Stimulated activated CD8-positive, alpha-beta memory T cell treated with anti-CD3 and anti-CD28 coated beads, Interleukin-7, amount 100 ng/mL, for 1 hour (primary cell): Measurements from ENCODE around the gene ADARB2.

Source experiments
- DNase-seq, 2 donors: peaks; one replicate each; pipeline ENCODE4 v3.0.0-alpha.2; 2020; ENCODE audit warnings: low read depth in 2 of 2

ADARB2 gene

GRCh38 chr10:1372212-1372611 lies 365.1 kb downstream of the ADARB2 start:
- no peak for DNase-seq

DNA sequence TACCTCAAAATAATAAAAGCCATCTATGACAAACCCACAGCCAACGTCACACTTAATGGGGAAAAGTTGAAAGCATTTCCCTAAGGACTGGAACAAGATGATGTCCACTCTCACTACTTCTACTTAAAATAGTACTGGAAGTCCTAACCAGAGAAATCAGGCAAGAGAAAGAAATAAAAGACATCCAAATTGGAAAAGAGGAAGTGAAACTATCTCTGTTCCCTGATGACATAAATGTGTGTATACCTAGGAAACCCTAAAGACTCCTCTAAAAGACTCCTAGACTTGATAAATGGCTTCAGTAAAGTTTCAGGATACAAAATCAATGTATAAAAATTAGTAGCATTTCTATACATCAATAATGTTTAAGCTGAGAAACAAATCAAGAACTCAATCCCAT lies 367.0 kb downstream of the ADARB2 start:
- DNase-seq, result no peak

DNA sequence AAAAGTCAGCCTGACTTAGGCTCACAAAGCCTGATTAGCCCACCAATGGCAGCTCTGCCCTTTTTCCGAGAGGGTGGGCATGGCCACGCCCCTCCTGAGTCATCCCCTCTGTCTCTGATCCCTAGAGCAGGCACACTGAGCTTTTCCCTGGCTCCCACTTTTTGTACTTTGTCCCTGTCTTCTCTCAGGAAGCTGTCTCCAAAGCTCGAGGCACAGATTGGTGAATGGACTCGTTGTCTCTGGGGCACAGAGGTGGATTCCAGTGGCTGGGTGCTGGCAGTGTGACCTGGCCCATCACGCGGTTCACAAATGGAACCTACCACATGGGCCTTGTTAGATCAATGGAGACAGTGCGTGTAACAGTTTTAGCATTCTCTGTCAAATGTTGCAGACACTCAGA lies 367.7 kb downstream of the ADARB2 start:
- no peak for DNase-seq

DNA sequence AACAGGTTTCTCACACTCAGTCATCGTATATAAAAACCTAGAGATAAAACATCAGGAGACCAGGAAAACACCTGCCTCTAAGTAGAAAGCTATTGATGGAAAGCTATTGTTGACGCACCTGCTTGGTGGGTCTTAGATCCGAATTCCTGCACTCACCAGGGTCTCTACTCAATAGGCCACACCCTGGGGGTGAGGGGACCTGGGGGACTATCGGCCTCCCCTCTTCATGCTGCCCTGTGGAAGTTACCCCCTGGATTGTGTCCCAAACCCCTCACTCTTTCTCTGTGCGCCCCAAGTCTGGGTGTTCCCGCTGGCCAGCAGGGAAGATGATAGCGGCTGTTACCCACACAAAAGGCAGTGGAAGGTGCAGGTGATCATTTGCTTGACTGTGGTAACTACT lies 368.1 kb downstream of the ADARB2 start:
- DNase-seq, result no peak

DNA sequence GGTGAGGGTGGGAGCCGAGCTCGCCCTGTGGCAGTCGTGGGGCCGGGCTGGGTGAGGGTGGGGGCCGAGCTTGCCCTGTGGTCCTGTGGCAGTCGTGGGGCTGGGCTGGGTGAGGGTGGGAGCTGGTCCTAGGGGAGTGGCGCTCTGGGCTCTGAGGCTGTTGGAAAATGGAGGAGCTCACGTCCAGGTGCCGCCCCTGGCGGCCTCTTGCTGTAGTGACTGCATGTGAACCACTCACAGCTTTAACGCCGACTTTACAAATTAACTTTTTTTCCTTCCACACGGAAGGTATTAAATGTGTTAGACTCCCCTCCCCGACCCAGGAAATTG lies 368.5 kb downstream of the ADARB2 start:
- no peak for DNase-seq

- no peak for DNase-seq
These were observed 369.1 kb downstream of the ADARB2 start for GRCh38 chr10:1367938-1368841.

DNA sequence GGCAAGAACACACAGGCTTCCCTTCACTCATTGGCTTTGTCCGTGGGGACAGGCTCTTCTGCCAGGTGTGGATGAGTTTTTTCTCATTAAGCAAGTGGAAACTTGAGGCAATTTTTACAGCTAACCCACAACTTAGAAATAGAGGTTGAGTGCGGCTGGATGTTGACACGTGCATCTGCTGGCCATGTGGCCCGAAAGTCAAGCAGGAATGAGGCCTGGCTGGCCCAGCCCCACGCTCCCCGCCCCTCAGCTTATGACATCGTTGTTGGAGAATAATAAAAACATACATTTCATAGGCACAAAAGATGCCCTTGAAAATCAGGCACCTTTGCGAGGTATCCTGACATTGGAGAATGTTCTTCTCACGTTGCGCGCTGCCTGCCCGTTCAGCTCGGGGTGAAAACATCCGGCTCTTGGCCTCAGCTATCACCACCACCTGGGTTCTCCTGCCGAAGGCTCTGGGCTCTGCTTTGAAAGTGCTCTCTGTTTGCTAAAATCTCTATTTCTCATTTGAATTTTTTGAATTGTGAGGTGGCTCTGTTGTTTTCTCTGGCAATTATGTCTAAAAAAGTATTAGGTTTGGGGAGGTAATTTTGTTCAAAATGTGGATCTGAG lies 370.4 kb downstream of the ADARB2 start:
- DNase-seq, result no peak

GRCh38 chr10:1366322-1366691 lies 371.0 kb downstream of the ADARB2 start:
- no peak for DNase-seq

GRCh38 chr10:1365540-1366321 lies 371.6 kb downstream of the ADARB2 start:
- DNase-seq, result no peak

- DNase-seq, result no peak
These were observed 373.0 kb downstream of the ADARB2 start for GRCh38 chr10:1364151-1364910.

DNA sequence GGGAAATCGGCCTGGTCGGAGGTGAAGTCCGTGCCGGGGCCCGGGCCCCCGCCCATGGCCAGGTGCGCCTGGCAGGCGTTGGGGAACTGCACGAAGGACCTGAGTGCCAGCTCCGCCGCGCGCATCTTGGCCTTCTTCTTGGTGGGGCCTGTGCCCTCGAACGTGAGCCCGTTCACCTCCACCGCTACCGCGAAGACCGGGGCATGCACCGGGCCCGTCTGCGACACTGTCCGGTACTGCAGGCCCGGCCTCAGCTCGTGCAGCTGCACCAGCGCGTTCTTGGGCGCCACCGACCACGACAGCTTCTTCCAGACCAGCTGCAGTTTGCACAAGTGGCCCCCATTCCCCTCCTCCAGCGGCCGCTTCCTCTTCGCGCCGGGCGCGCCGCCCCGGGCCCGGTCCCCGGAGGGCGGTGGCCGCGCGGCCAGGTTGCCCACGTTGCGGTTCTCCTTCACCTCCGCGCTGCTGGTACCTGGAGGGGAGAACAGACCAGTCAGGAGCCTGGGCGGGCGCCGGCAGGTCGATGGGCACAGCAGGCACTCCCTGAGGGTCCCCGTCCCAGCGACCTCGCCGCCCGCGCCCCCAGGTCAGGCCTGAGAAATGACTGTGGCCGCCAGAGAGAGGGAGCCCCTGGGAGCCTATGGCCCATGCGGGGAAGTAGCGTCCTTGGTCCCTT lies 373.7 kb downstream of the ADARB2 start:
- no peak for DNase-seq

DNA sequence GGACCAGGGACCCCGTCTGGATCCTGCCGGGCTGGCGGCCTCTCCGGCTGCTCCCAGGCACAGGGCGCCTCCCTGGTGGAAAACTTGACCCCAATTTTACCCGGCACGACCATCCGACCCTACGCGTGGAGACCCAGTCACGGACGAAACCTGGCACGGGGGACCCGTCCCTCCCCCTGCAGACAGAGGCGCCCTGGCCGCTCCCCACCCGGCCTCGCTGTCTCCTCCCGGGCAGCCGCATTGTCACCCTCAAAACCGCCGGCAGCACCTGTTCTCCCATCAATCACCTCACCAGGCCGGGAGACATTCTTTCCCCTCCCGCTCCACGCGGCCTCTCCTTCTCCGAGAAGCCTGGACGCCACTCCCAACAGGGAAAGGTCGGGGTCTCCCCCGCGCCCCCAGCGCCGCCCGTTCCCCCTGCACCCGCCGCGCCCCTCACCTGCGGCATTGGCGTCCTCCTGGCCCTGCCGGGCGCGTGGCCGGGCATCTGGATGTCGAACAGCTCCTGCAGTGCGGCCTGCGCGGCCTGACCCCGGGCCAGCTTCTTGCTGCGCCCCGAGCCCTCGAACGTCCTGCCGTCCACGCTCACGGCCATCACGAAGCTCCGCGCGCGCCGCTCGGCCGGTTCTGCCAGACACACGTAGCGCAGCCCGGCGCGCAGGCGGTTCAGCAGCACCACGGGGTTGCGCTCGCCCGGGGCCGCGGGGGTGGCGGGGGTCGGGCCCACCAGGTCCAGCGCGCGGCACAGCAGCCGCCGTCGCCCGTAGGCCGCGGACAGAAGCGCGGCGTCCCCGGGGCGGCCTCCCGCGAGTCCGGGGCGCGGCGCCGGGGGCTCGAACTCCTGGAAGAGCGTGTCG lies 374.5 kb downstream of the ADARB2 start:
- DNase-seq, result no peak

DNA sequence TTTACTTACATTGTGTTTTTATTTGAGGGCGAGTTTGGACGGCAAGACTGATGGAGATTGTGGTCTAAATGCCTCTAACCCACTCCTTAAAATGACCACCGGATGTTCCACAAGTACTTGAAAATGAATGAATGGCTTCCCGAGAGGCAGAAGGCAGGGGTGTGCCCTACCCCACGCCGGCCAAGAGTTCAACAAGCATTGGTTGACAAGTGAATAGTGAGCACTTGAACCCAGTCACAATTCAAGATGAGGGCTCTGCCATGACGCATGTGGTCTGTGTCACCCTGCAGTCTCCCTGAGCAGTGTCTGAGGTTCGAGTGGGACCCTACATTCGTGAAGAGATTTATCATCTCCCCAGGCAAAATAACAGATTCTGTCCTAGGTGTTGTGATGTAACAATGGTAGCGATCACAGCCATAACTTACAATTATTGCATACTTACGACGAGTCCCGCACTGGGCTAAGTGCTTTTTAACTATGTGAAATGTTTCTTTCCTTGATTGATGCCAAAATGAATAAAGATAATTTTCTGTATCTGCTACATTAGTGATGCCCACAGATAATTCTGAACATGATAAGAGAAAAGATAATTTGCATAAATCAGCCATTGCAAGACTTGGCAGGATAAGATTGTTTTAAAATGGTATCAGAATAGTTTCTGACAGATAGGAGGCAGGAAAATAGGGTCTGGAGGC lies 375.8 kb downstream of the ADARB2 start:
- DNase-seq, result no peak

DNA sequence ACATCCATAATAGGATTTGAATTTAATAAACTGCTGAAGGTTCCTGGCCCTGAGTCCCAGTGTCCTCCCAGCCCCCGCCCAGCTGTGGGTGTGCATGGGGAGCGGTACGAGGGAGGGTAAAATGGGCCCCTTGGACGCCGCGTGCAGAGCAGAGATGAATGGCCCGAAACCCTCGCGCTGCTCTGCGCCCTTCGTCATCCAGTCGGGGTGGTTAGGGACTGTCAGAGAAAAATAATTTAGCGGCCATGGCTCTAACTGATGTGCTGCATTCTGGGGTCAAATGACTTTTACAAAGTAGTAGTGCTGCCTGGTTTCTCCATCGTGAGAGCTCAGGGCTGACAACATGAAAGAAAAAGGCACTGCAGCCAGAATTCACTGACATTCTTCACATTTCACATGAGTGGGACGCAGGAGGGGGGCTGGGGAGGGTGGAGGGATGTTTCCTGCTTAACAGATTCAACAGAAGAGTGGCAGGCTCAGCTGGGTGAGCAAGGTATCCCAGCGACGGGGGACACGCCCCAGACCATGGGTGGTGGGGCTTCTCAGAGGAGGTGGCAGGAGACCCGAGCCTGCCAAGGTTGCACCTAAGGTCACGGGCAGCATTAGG lies 376.7 kb downstream of the ADARB2 start:
- DNase-seq, result no peak

DNA sequence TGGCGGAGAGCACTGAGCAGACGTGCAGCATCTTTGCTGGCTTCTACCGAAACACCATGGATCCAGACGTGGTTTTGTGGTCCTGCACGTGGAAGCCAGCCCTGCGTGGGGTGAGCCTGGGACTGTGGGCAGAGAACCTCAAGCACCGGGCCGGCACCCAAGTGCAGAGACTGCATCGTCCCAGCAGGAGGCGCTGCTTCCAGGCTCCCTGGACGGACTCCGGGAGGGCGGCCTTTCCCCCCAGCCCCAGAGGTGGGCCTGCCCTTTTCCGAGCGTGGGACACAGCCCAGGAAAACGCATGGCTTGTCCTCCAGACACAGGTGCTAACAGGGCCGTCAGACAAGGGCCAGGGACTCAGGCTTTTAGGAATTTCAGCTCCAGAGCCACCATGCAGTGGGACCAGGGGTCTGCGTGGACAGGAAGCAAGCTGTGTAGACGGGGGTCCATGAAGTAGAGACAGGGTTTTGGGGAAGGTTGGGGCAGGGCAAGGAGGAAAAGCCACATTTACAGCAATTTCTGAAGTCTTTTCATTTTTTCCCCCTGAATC lies 377.2 kb downstream of the ADARB2 start:
- DNase-seq, result no peak

DNA sequence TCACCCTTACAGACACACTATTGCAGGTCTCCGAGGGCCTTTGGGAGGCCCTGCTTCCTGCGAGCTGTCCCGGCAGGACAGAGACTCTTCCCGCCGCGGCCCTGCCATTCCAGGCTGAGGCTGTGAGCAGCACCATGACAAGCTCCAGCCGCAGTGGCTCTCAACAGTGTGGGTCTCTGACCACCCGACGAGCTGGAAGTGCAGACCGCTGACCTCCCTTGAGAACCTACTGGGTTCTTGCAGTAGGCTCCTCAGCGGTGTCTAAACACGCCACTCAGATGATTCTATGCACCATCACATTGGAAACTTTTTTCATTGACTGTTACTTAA lies 377.7 kb downstream of the ADARB2 start:
- DNase-seq, result no peak

DNA sequence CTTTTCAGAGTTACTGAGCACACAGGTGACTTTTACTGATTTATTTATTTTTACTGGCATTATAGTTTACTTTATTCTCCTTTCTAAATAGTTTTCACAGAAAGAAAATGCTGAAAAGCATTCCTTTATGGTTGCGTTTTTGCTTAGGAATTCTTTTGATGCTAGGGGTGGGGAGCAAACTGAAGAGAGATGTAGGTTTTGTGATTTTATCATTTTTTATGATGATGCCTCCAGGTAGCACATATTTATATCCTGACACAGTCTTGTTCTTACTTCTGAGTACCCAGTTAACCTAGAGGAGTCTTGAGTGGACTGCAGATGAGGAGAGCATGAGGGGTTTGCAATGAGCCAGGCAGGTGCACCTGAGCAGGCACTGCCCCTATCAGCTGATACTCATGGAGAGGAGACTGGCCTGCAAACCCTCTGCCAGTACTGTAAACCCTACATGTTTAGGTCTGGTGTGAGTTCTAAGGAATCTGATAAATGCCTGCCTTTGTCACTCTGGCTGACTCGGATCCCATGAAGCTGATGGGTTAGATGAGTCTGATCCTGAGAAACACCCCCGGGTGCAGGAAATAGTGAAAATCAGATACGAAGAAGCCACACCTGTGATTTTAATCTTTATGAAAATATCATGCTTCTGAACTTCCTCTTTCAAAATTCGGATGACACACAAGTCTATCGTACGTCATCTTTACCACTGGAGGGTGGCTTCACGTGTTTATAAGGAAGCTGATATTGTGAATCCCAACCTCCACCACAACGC lies 378.3 kb downstream of the ADARB2 start:
- DNase-seq, result no peak

- DNase-seq, result no peak
These were observed 379.2 kb downstream of the ADARB2 start for GRCh38 chr10:1358147-1358546.

GRCh38 chr10:1356349-1356748 lies 381.0 kb downstream of the ADARB2 start:
- no peak for DNase-seq
